HG03432 (cell line): ENCODE results near the gene FAXDC2.

Source experiments
- ATAC-seq: cut with Tn5 transposase; IDR thresholded peaks from one replicate; pipeline ENCODE4 v1.9.1; 2021; ENCODE audit warnings: mild to moderate bottlenecking, moderate library complexity; ENCODE audit not compliant: unreplicated experiment

FAXDC2 gene

GRCh38 chr5:154850255-154851062, at the start of gene FAXDC2:
Gene FAXDC2, minus strand, starts transcription at chr5:154850603. Its CDS starts 12,425 bp downstream, at chr5:154838178.
- peak; percentile 76 for ATAC-seq

- ATAC-seq, result no peak
Observed at GRCh38 chr5:154900066-154900465, 49.7 kb upstream of the FAXDC2 start.

GRCh38 chr5:154899151-154899816, 48.9 kb upstream of the FAXDC2 start:
- no peak for ATAC-seq

- ATAC-seq, result no peak
Observed at GRCh38 chr5:154898210-154898609, 47.8 kb upstream of the FAXDC2 start.

GRCh38 chr5:154896562-154897165, 46.3 kb upstream of the FAXDC2 start:
- ATAC-seq, result no peak

- ATAC-seq, result no peak
Observed at GRCh38 chr5:154895606-154896561, 45.5 kb upstream of the FAXDC2 start.

- ATAC-seq, result no peak
Observed at GRCh38 chr5:154893381-154893780, 43.0 kb upstream of the FAXDC2 start.

- no peak for ATAC-seq
Observed at GRCh38 chr5:154892369-154892771, 42.0 kb upstream of the FAXDC2 start.

GRCh38 chr5:154885439-154885838, 35.0 kb upstream of the FAXDC2 start:
- ATAC-seq, result no peak

- ATAC-seq, result no peak
Observed at GRCh38 chr5:154884424-154884823, 34.0 kb upstream of the FAXDC2 start.

GRCh38 chr5:154881986-154882385, 31.6 kb upstream of the FAXDC2 start:
- no peak for ATAC-seq

GRCh38 chr5:154878642-154879335, 28.4 kb upstream of the FAXDC2 start:
- ATAC-seq, result no peak

- no peak for ATAC-seq
Observed at GRCh38 chr5:154873791-154874331, 23.5 kb upstream of the FAXDC2 start.

- ATAC-seq, result no peak
Observed at GRCh38 chr5:154871734-154872133, 21.3 kb upstream of the FAXDC2 start.

GRCh38 chr5:154868702-154869101, 18.3 kb upstream of the FAXDC2 start:
- ATAC-seq, result no peak

- ATAC-seq, result no peak
Observed at GRCh38 chr5:154866841-154867240, 16.4 kb upstream of the FAXDC2 start.

GRCh38 chr5:154865466-154866184, 15.2 kb upstream of the FAXDC2 start:
- ATAC-seq, result no peak

GRCh38 chr5:154863291-154864080, 13.1 kb upstream of the FAXDC2 start:
- no peak for ATAC-seq
